ENCODE results near the gene POLD2.

- TF ChIP-seq CTCF (IDR thresholded peaks at IDR 0.05), result no peak
- no peak for TF ChIP-seq POLR2A (IDR thresholded peaks at IDR 0.05)
These were observed 7.1 kb downstream of the POLD2 start for GRCh38 chr7:44116087-44116788.
